BLaER1 (cell line): Measurements from ENCODE around the gene MKRN1.
A peak's percentile ranks its signal among the peaks of the same experiment; 100 is the strongest.
"Not testable (repeated sequence)": the region's sequence is repeated elsewhere in the genome, so short reads cannot be mapped to it uniquely, and the experiment has no call there.

Source experiments
- H3K27ac ChIP-seq: shearing (Covaris generic); formaldehyde crosslinking; 2 replicates; pipeline ENCODE4 v1.8.1; 2022
- H3K27me3 ChIP-seq: shearing (Covaris generic); formaldehyde crosslinking; 2 replicates; pipeline ENCODE4 v1.8.1; 2022
- H3K36me3 ChIP-seq: shearing (Covaris generic); formaldehyde crosslinking; 2 replicates; pipeline ENCODE4 v1.8.1; 2022
- H3K4me1 ChIP-seq: shearing (Covaris generic); formaldehyde crosslinking; 2 replicates; pipeline ENCODE4 v1.8.1; 2022
- H3K4me2 ChIP-seq: shearing (Covaris generic); formaldehyde crosslinking; 2 replicates; pipeline ENCODE4 v1.8.1; 2022
- H3K4me3 ChIP-seq: shearing (Covaris generic); formaldehyde crosslinking; 2 replicates; pipeline ENCODE4 v1.8.1; 2022
- H3K9ac ChIP-seq: shearing (Covaris generic); formaldehyde crosslinking; 2 replicates; pipeline ENCODE4 v1.8.1; 2022
- H3K9me3 ChIP-seq: shearing (Covaris generic); formaldehyde crosslinking; 2 replicates; pipeline ENCODE4 v1.8.1; 2022
- H4K20me1 ChIP-seq: shearing (Covaris generic); formaldehyde crosslinking; 2 replicates; pipeline ENCODE4 v1.8.1; 2022
- Cebpa-rat ChIP-seq: shearing (Covaris generic); IDR thresholded peaks from 2 replicates; pipeline ENCODE4 v1.8.1; 2022

MKRN1 gene

GRCh38 chr7:140417456-140418155 lies 61.7 kb downstream of the MKRN1 start:
- Histone ChIP-seq H4K20me1 (no peaks in the 10 kb centered on the region), H3K4me1 (peaks cover 11% of the 10 kb centered on the region), H3K9ac (no peak overlapping the region), H3K27me3 (no peaks in the 10 kb centered on the region), H3K36me3 (no peaks in the 10 kb centered on the region), H3K27ac (no peak overlapping the region), H3K4me3 (no peak overlapping the region), H3K9me3 (no peaks in the 10 kb centered on the region; the same call in 1 of the 2 replicates), H3K4me2 (peak overlapping the region; percentile 23)
- no peak for TF ChIP-seq Cebpa-rat

GRCh38 chr7:140416560-140416959 lies 62.7 kb downstream of the MKRN1 start:
- Histone ChIP-seq H3K4me2 (no peak overlapping the region), H3K27me3 (no peaks in the 10 kb centered on the region), H3K27ac (no peak overlapping the region), H3K9ac (no peak overlapping the region), H3K4me3 (no peak overlapping the region), H3K9me3 (no peaks in the 10 kb centered on the region; the same call in 1 of the 2 replicates), H4K20me1 (no peaks in the 10 kb centered on the region), H3K4me1 (peaks cover 11% of the 10 kb centered on the region), H3K36me3 (no peaks in the 10 kb centered on the region)
- TF ChIP-seq Cebpa-rat: no peak

GRCh38 chr7:140415816-140416215 lies 63.5 kb downstream of the MKRN1 start:
- not testable (repeated sequence) for H3K36me3 ChIP-seq, H3K9ac ChIP-seq, H3K4me2 ChIP-seq, H3K9me3 ChIP-seq, H3K27me3 ChIP-seq, H3K4me3 ChIP-seq, H3K27ac ChIP-seq, H4K20me1 ChIP-seq
- H3K4me1 ChIP-seq: peaks cover 11% of the 10 kb centered on the region

GRCh38 chr7:140415361-140415760 lies 63.9 kb downstream of the MKRN1 start:
- H3K4me3 ChIP-seq: no peak overlapping the region
- no peak overlapping the region for H3K9ac ChIP-seq
- no peak overlapping the region for H3K4me2 ChIP-seq
- H3K4me1 ChIP-seq: peaks cover 11% of the 10 kb centered on the region
- H3K27me3 ChIP-seq: no peaks in the 10 kb centered on the region
- TF ChIP-seq Cebpa-rat: no peak
- H3K27ac ChIP-seq: no peak overlapping the region
- no peaks in the 10 kb centered on the region; the same call in 1 of the 2 replicates for H3K9me3 ChIP-seq
- no peaks in the 10 kb centered on the region for H3K36me3 ChIP-seq
- no peaks in the 10 kb centered on the region for H4K20me1 ChIP-seq

GRCh38 chr7:140404565-140405065 lies 74.7 kb downstream of the MKRN1 start:
- H3K36me3 ChIP-seq: no peaks in the 10 kb centered on the region
- H3K4me2 ChIP-seq: peak overlapping the region; percentile 73
- no peak overlapping the region for H3K4me3 ChIP-seq
- peaks cover 12% of the 10 kb centered on the region for H3K4me1 ChIP-seq
- TF ChIP-seq Cebpa-rat: no peak
- no peaks in the 10 kb centered on the region for H3K9me3 ChIP-seq
- no peaks in the 10 kb centered on the region for H4K20me1 ChIP-seq
- no peak overlapping the region for H3K27ac ChIP-seq
- H3K27me3 ChIP-seq: no peaks in the 10 kb centered on the region
- H3K9ac ChIP-seq: no peak overlapping the region

- H3K4me3 ChIP-seq: 0 out of 2 replicates have a peak within 1 kb of the TSS, but pooled peaks have one; percentile 26
- H3K27me3 ChIP-seq: no peaks in the 10 kb centered on the region
- TF ChIP-seq Cebpa-rat: no peak
- peak within 1 kb of the TSS; percentile 22; the same call in 1 of the 2 replicates for H3K9ac ChIP-seq
- no peaks in the 10 kb centered on the region for H3K36me3 ChIP-seq
- no peaks in the 10 kb centered on the region for H3K9me3 ChIP-seq
- H3K4me1 ChIP-seq: peaks cover 12% of the 10 kb centered on the region
- H3K4me2 ChIP-seq: peak within 1 kb of the TSS; percentile 73
- H3K27ac ChIP-seq: no peak within 1 kb of the TSS
- no peaks in the 10 kb centered on the region for H4K20me1 ChIP-seq
These were observed 75.3 kb downstream of the MKRN1 start, which contains the start of gene RAB19 for GRCh38 chr7:140403878-140404564. RAB19 (plus strand) TSS chr7:140404058; CDS start chr7:140407647, 3,589 bp downstream.
